Hepatocyte (in vitro differentiated cells): ENCODE data around the gene CDK7. TPM values are rescaled to one million over a fixed set of nuclear protein-coding genes. Genes with fewer than 3 reads are reported as not detected.

Experiments used
- DNase-seq: peaks from one replicate; pipeline ENCODE4 v3.0.0-alpha.2; 2016; ENCODE audit warnings: low spot score
- H2AFZ ChIP-seq: fragments of 200-600 bp; sonication (generic); 2 replicates; pipeline ENCODE4 v1.6.0; 2016; ENCODE audit warnings: antibody characterized with exemption, mild to moderate bottlenecking
- H3K27ac ChIP-seq: fragments of 200-600 bp; sonication (generic); 2 replicates; pipeline ENCODE4 v1.5.1; 2016; ENCODE audit warnings: mild to moderate bottlenecking
- H3K27me3 ChIP-seq: fragments of 200-600 bp; sonication (generic); 2 replicates; pipeline ENCODE4 v1.6.1; 2016
- H3K36me3 ChIP-seq: fragments of 200-600 bp; sonication (generic); replicated peaks from 2 replicates; pipeline ENCODE4 v1.5.1; 2016; ENCODE audit warnings: low read depth; ENCODE audit not compliant: insufficient read depth
- H3K4me1 ChIP-seq: fragments of 200-600 bp; sonication (generic); 2 replicates; pipeline ENCODE4 v1.5.1; 2016; ENCODE audit warnings: mild to moderate bottlenecking, moderate library complexity; ENCODE audit not compliant: insufficient read depth
- H3K4me2 ChIP-seq: fragments of 200-600 bp; sonication (generic); 2 replicates; pipeline ENCODE4 v1.6.0; 2016
- H3K4me3 ChIP-seq: fragments of 200-600 bp; sonication (generic); 2 replicates; pipeline ENCODE4 v1.5.1; 2016; ENCODE audit warnings: mild to moderate bottlenecking
- H3K79me2 ChIP-seq: fragments of 200-600 bp; sonication (generic); 2 replicates; pipeline ENCODE4 v1.6.0; 2017; ENCODE audit warnings: mild to moderate bottlenecking
- H3K9me2 ChIP-seq: fragments of 200-600 bp; sonication (generic); replicated peaks from 2 replicates; pipeline ENCODE4 v1.6.0; 2017; ENCODE audit warnings: mild to moderate bottlenecking; ENCODE audit not compliant: insufficient read depth
- H3K9me3 ChIP-seq: fragments of 200-600 bp; sonication (generic); 2 replicates; pipeline ENCODE4 v1.5.1; 2016; ENCODE audit warnings: low read depth, mild to moderate bottlenecking
- H4K20me1 ChIP-seq: fragments of 200-600 bp; sonication (generic); 2 replicates; pipeline ENCODE4 v1.6.0; 2016; ENCODE audit warnings: mild to moderate bottlenecking; ENCODE audit not compliant: insufficient read depth, poor library complexity, severe bottlenecking
- CTCF ChIP-seq: fragments of 200-600 bp; sonication (generic); IDR thresholded peaks from 2 replicates; pipeline ENCODE4 v1.5.1; 2016; ENCODE audit warnings: antibody characterized with exemption, mild to moderate bottlenecking; ENCODE audit not compliant: poor library complexity
- EZH2 ChIP-seq: fragments of 200-600 bp; sonication (generic); IDR thresholded peaks from 2 replicates; pipeline ENCODE4 v1.6.1; 2016; ENCODE audit warnings: antibody characterized with exemption, mild to moderate bottlenecking, borderline replicate concordance
- EZH2phosphoT487 ChIP-seq: fragments of 200-600 bp; sonication (generic); IDR thresholded peaks from one replicate; pipeline ENCODE4 v1.6.1; 2018; ENCODE audit warnings: antibody characterized with exemption, mild to moderate bottlenecking, low read depth, moderate library complexity; ENCODE audit not compliant: unreplicated experiment, severe bottlenecking
- WGBS: methylation state at CpG from one replicate; pipeline ENCODE4 v1.1.6; 2016; ENCODE audit warnings: low lambda C conversion rate; ENCODE audit errors: missing lambda C conversion rate; 5-methylcytosine and 5-hydroxymethylcytosine counted together
- polyA plus RNA-seq: library from polyadenylated mRNA; unstranded; fragments of >200 nt; fragmentation: Nextera tagmentation; extraction: Ambion mirVana; gene quantifications from 2 replicates; pipeline ENCODE4 v1.2.1, GENCODE V29; 2016
- total RNA-seq: library from RNA; depleted of rRNA; stranded (reverse); fragments of >200 nt; gene quantifications from 2 replicates; pipeline ENCODE4 v1.2.3, GENCODE V29; 2014

The CDK7 gene
- total and polyA plus RNA-seq, 2 experiments from 2014 or later = 36.4 to 41.1 TPM

DNA sequence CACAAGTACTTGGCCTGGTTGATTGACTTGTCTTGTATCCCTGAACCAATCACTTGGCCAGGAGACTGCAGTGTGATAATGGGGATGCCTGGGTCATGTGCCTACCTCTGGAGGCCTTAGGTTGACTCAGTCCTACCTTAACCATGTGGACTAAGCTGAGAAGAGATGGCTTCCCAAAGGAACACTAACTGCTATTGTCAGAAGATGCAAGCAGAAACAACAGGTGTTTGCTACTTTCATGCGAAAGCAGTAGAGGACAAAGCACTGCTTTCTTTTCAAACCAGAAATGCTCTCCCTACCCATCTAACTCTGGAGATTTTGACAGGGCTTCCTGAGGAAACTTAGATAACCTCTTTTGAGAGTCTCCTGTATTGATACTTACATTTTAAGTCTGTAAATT lies 22.9 kb downstream of the CDK7 start:
- H3K4me2 ChIP-seq = no peak overlapping the region
- peaks cover 6% of the 10 kb centered on the region for H3K79me2 ChIP-seq
- H3K27me3 ChIP-seq = no peaks in the 10 kb centered on the region
- H3K36me3 ChIP-seq = no peaks in the 10 kb centered on the region
- no peaks in the 10 kb centered on the region for H4K20me1 ChIP-seq
- H3K4me3 ChIP-seq = no peak overlapping the region
- no peak overlapping the region for H3K27ac ChIP-seq
- DNase-seq = no peak
- no peaks in the 10 kb centered on the region for H3K4me1 ChIP-seq
- no peak overlapping the region for H2AFZ ChIP-seq
- WGBS = 100% methylated on average over 1 of the region's 1 CpG
- TF ChIP-seq EZH2phosphoT487 = no peak
- no peak for TF ChIP-seq CTCF
- TF ChIP-seq EZH2 = no peak
- no peaks in the 10 kb centered on the region for H3K9me2 ChIP-seq
- H3K9me3 ChIP-seq = no peaks in the 10 kb centered on the region

DNA sequence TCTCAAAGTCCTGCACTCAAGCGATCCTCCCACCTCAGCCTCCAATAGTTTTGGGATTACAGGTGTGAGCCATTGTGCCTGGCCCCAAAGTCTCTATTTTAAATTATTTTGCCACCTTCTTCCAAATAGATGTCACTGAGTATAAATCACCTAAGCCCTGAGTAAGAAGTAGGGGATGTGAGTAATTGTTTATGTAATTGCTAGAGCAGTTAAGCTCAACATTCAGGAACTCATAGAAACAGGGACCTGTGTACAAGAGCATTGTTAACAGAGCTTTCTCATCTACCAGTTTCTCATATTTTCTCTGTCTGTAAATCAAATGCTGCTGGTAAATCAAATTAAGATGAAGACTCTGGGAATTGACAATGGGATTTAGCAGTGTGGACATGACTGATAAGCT lies 26.3 kb downstream of the CDK7 start:
- no peaks in the 10 kb centered on the region for H3K79me2 ChIP-seq
- no peak overlapping the region for H3K27ac ChIP-seq
- H3K9me3 ChIP-seq = no peaks in the 10 kb centered on the region
- no peaks in the 10 kb centered on the region for H3K9me2 ChIP-seq
- no peak for DNase-seq
- TF ChIP-seq CTCF (no peak), EZH2 (no peak), EZH2phosphoT487 (no peak)
- 100% methylated on average over 1 of the region's 1 CpG for WGBS
- no peaks in the 10 kb centered on the region for H3K4me1 ChIP-seq
- no peak overlapping the region for H2AFZ ChIP-seq
- no peaks in the 10 kb centered on the region for H3K27me3 ChIP-seq
- H3K4me3 ChIP-seq = no peak overlapping the region
- H3K4me2 ChIP-seq = no peak overlapping the region
- no peaks in the 10 kb centered on the region for H3K36me3 ChIP-seq
- no peaks in the 10 kb centered on the region for H4K20me1 ChIP-seq

- H3K36me3 ChIP-seq = no peaks in the 10 kb centered on the region
- 83% methylated on average over 11 of the region's 11 CpGs for WGBS
Measured at GRCh38 chr5:69265931-69266330, 31.2 kb downstream of the CDK7 start.

More at GRCh38 chr5:69265931-69266330, 31.2 kb downstream of the CDK7 start:
- H3K27me3 ChIP-seq = no peaks in the 10 kb centered on the region
- TF ChIP-seq EZH2 (no peak), CTCF (peak; percentile 16)
- H3K79me2 ChIP-seq = no peaks in the 10 kb centered on the region
- H3K4me3 ChIP-seq = no peak overlapping the region
- no peak overlapping the region for H2AFZ ChIP-seq
- H3K4me2 ChIP-seq = no peak overlapping the region
- no peaks in the 10 kb centered on the region for H4K20me1 ChIP-seq
- no peaks in the 10 kb centered on the region for H3K9me3 ChIP-seq
- no peaks in the 10 kb centered on the region for H3K4me1 ChIP-seq
- no peak overlapping the region for H3K27ac ChIP-seq
- peak; percentile 18 for DNase-seq
- no peaks in the 10 kb centered on the region for H3K9me2 ChIP-seq
